ENCODE results near the gene TAF4.

Gene TAF4

GRCh38 chr20:61942526-61942925 is 123.2 kb downstream of the TAF4 start:
- no peak overlapping the region for H3K4me3 ChIP-seq
- no peak overlapping the region for H3K27ac ChIP-seq
- DNase-seq (ENCODE audit: low spot score): no peak
- TF ChIP-seq CTCF (IDR thresholded peaks at IDR 0.05): no peak

GRCh38 chr20:61941721-61942405 is 123.8 kb downstream of the TAF4 start:
- Histone ChIP-seq H3K27ac (no peak overlapping the region), H3K4me3 (no peak overlapping the region)
- no peak for TF ChIP-seq CTCF (IDR thresholded peaks at IDR 0.05)
- no peak for DNase-seq (ENCODE audit: low spot score)

GRCh38 chr20:61940976-61941720 is 124.5 kb downstream of the TAF4 start:
- no peak overlapping the region for H3K27ac ChIP-seq
- no peak for DNase-seq (ENCODE audit: low spot score)
- TF ChIP-seq CTCF (IDR thresholded peaks at IDR 0.05): no peak
- no peak overlapping the region for H3K4me3 ChIP-seq

- Histone ChIP-seq H3K4me3 (no peak overlapping the region), H3K27ac (no peak overlapping the region)
- no peak for DNase-seq (ENCODE audit: low spot score)
- TF ChIP-seq CTCF (IDR thresholded peaks at IDR 0.05): no peak
Measured at GRCh38 chr20:61940491-61940890, 125.2 kb downstream of the TAF4 start.

GRCh38 chr20:61939691-61940360 is 125.9 kb downstream of the TAF4 start:
- no peak for TF ChIP-seq CTCF (IDR thresholded peaks at IDR 0.05)
- Histone ChIP-seq H3K27ac (no peak overlapping the region), H3K4me3 (no peak overlapping the region)
- DNase-seq (ENCODE audit: low spot score): no peak

GRCh38 chr20:61938839-61939690 is 126.6 kb downstream of the TAF4 start:
- no peak for TF ChIP-seq CTCF (IDR thresholded peaks at IDR 0.05)
- Histone ChIP-seq H3K4me3 (no peak overlapping the region), H3K27ac (no peak overlapping the region)
- DNase-seq (ENCODE audit: low spot score): no peak

Data from coronary artery (tissue), 2 donors.